Keratinocyte (primary cell): ENCODE data around the gene CCDC69. TPM values are rescaled to one million over a fixed set of nuclear protein-coding genes. Genes with fewer than 3 reads are reported as not detected.

ENCODE experiments used
- DNase-seq: peaks from one replicate; pipeline ENCODE4 v3.0.0-alpha.2; 2011; ENCODE audit warnings: low read depth, missing footprints, low spot score
- FAIRE-seq: peaks from 2 replicates; lab custom pipeline; 2011; peaks lifted over from hg19 to GRCh38; lab: Jason Lieb, UNC
- H2AFZ ChIP-seq: 2 replicates; pipeline ENCODE4 v1.6.0; 2012; ENCODE audit warnings: low read length, control low read depth, inconsistent platforms; ENCODE audit not compliant: control insufficient read depth
- H3K27ac ChIP-seq: 2 replicates; pipeline ENCODE4 v1.5.1; 2011; ENCODE audit warnings: low read length; ENCODE audit not compliant: control insufficient read depth, insufficient read depth
- H3K27me3 ChIP-seq: 3 replicates; pipeline ENCODE4 v1.6.0; 2011; ENCODE audit warnings: low read length; ENCODE audit not compliant: control insufficient read depth, insufficient read depth; ENCODE audit errors: extremely low read depth
- H3K36me3 ChIP-seq, 2 experiments: 2 replicates in 1 of 2; 3 replicates in 1 of 2; pipeline ENCODE4 v1.5.1; 2011; ENCODE audit warnings: low read length in 2 of 2, mild to moderate bottlenecking in 1 of 2; ENCODE audit not compliant: control insufficient read depth in 2 of 2, insufficient read depth in 2 of 2; ENCODE audit errors: extremely low read depth in 1 of 2
- H3K4me1 ChIP-seq: 3 replicates; pipeline ENCODE4 v1.5.1; 2011; ENCODE audit warnings: low read length; ENCODE audit not compliant: control insufficient read depth, insufficient read depth; ENCODE audit errors: extremely low read depth
- H3K4me2 ChIP-seq: 3 replicates; pipeline ENCODE4 v1.6.0; 2011; ENCODE audit warnings: low read depth, low read length; ENCODE audit not compliant: control insufficient read depth, insufficient read depth; ENCODE audit errors: extremely low read depth
- H3K4me3 ChIP-seq, 3 experiments: fragments of 200-600 bp in 1 of 3; sonication (generic) in 1 of 3; 2 replicates in 2 of 3; 3 replicates in 1 of 3; pipeline ENCODE4 v1.5.1; 2011 to 2016; ENCODE audit warnings: low read length in 3 of 3, mild to moderate bottlenecking in 3 of 3, control low read depth in 2 of 3, inconsistent platforms in 1 of 3, low read depth in 1 of 3, mixed read lengths in 1 of 3, mixed run types in 1 of 3, moderate library complexity in 1 of 3; ENCODE audit not compliant: control insufficient read depth in 2 of 3, insufficient read depth in 2 of 3; ENCODE audit errors: extremely low read depth in 1 of 3
- H3K79me2 ChIP-seq: 2 replicates; pipeline ENCODE4 v1.6.0; 2012; ENCODE audit warnings: low read length; ENCODE audit not compliant: control insufficient read depth, insufficient read depth
- H3K9ac ChIP-seq: 3 replicates; pipeline ENCODE4 v1.6.0; 2011; ENCODE audit warnings: low read length; ENCODE audit not compliant: control insufficient read depth, insufficient read depth; ENCODE audit errors: extremely low read depth
- H3K9me1 ChIP-seq: 3 replicates; pipeline ENCODE4 v1.6.0; 2011; ENCODE audit warnings: low read length; ENCODE audit not compliant: control insufficient read depth, insufficient read depth; ENCODE audit errors: extremely low read depth
- H3K9me3 ChIP-seq: 2 replicates; pipeline ENCODE4 v1.5.1; 2012; ENCODE audit warnings: low read depth, low read length; ENCODE audit not compliant: control insufficient read depth
- H4K20me1 ChIP-seq: 3 replicates; pipeline ENCODE4 v1.6.0; 2011; ENCODE audit warnings: low read length; ENCODE audit not compliant: control insufficient read depth, insufficient read depth; ENCODE audit errors: extremely low read depth
- EZH2 ChIP-seq: IDR thresholded peaks from one replicate; pipeline ENCODE4 v1.6.1; 2012; ENCODE audit warnings: inconsistent platforms, mild to moderate bottlenecking, low read length, moderate library complexity
- dilution Hi-C: fragments of 300-500 bp; cut with MboI; formaldehyde crosslinking; loops from one replicate; pipeline ENCODE4 v1.7.0; 2020; ENCODE audit warnings: low sequenced_read_pairs; ENCODE audit not compliant: extremely low pct_ligation_motif_present
- polyA plus RNA-seq, 5 experiments: library from polyadenylated mRNA; depleted of rRNA in 3 of 5; stranded (reverse) in 3 of 5; stranded (forward) in 1 of 5; unstranded in 1 of 5; fragments of >200 nt; gene quantifications; 1 replicate in 1 of 5; 2 replicates in 3 of 5; 3 replicates in 1 of 5; pipeline versions ENCODE4 v1.2.1 to v1.2.3, GENCODE V29; 2011 to 2012; ENCODE audit warnings: missing spikeins in 2 of 5, low read depth in 1 of 5, low replicate concordance in 1 of 5
- TF ChIP-seq, protein P1 (sequence below), 3 experiments: IDR thresholded peaks in 1 of 3; conservative IDR thresholded peaks in 1 of 3; optimal IDR thresholded peaks in 1 of 3; 2 replicates in 2 of 3; 3 replicates in 1 of 3; pipeline versions ENCODE3 to v1.5.1; 2011; ENCODE audit warnings: low read length in 3 of 3, mild to moderate bottlenecking in 3 of 3, moderate library complexity in 2 of 3, control low read depth in 1 of 3, inconsistent platforms in 1 of 3; ENCODE audit not compliant: insufficient read depth in 2 of 3; ENCODE audit errors: extremely low read depth in 1 of 3

CCDC69 gene
- polyA plus RNA-seq, 1 donor (not counting 4 experiments of a cell fraction or from before 2014, with no cell fraction given), result 4.1 TPM

GRCh38 chr5:151258201-151258611 is 34.3 kb upstream of the CCDC69 start:
- no peak for DNase-seq
- peaks cover 60% of the 10 kb centered on the region for H3K79me2 ChIP-seq
- FAIRE-seq, result no peak
- H3K9ac ChIP-seq, result peak overlapping the region; percentile 3
- H3K27me3 ChIP-seq, result no peaks in the 10 kb centered on the region
- H3K4me2 ChIP-seq, result peak overlapping the region; percentile 82
- H3K9me3 ChIP-seq, result no peaks in the 10 kb centered on the region
- H3K36me3 ChIP-seq, result peaks cover 0 to 8% of the 10 kb centered on the region in 2 experiments
- H2AFZ ChIP-seq, result no peak overlapping the region
- dilution Hi-C loops, result no loop called here
- no peaks in the 10 kb centered on the region for H4K20me1 ChIP-seq
- H3K4me1 ChIP-seq, result peaks cover 46% of the 10 kb centered on the region
- no peaks in the 10 kb centered on the region for H3K9me1 ChIP-seq
- peak overlapping the region; percentile 3 to 9 (median 5) for H3K4me3 ChIP-seq
- peak overlapping the region; percentile 80 for H3K27ac ChIP-seq
- TF ChIP-seq EZH2, result no peak
- TF ChIP-seq, protein P1, sequence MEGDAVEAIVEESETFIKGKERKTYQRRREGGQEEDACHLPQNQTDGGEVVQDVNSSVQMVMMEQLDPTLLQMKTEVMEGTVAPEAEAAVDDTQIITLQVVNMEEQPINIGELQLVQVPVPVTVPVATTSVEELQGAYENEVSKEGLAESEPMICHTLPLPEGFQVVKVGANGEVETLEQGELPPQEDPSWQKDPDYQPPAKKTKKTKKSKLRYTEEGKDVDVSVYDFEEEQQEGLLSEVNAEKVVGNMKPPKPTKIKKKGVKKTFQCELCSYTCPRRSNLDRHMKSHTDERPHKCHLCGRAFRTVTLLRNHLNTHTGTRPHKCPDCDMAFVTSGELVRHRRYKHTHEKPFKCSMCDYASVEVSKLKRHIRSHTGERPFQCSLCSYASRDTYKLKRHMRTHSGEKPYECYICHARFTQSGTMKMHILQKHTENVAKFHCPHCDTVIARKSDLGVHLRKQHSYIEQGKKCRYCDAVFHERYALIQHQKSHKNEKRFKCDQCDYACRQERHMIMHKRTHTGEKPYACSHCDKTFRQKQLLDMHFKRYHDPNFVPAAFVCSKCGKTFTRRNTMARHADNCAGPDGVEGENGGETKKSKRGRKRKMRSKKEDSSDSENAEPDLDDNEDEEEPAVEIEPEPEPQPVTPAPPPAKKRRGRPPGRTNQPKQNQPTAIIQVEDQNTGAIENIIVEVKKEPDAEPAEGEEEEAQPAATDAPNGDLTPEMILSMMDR (optimal IDR thresholded peaks at IDR 0.05 in 1 of 3, IDR thresholded peaks at IDR 0.05 in 1 of 3, conservative IDR thresholded peaks at IDR 0.05 in 1 of 3; ENCODE audit: extremely low read depth in 1 of 3, insufficient read depth in 2 of 3, low read length in 3 of 3), result no peak

- FAIRE-seq (peak; percentile 96), DNase-seq (peak; percentile 66)
- H3K4me2 ChIP-seq, result peak overlapping the region; percentile 82
- no peak overlapping the region for H2AFZ ChIP-seq
- peaks cover 46% of the 10 kb centered on the region for H3K4me1 ChIP-seq
- peaks cover 0 to 7% of the 10 kb centered on the region in 2 experiments for H3K36me3 ChIP-seq
- no peak for TF ChIP-seq EZH2
- TF ChIP-seq, protein P1 (optimal IDR thresholded peaks at IDR 0.05 in 1 of 3, IDR thresholded peaks at IDR 0.05 in 1 of 3, conservative IDR thresholded peaks at IDR 0.05 in 1 of 3; ENCODE audit: extremely low read depth in 1 of 3, insufficient read depth in 2 of 3, low read length in 3 of 3), result no peak
- peaks cover 62% of the 10 kb centered on the region for H3K79me2 ChIP-seq
- no peaks in the 10 kb centered on the region for H3K27me3 ChIP-seq
- peak overlapping the region in 2 of 3 experiments; percentile 9 to 31 for H3K4me3 ChIP-seq
- no peaks in the 10 kb centered on the region for H4K20me1 ChIP-seq
- no peaks in the 10 kb centered on the region for H3K9me1 ChIP-seq
- peak overlapping the region; percentile 45 for H3K9ac ChIP-seq
- no peaks in the 10 kb centered on the region for H3K9me3 ChIP-seq
- dilution Hi-C loops, result no loop called here
- peak overlapping the region; percentile 80 for H3K27ac ChIP-seq
These were observed 33.9 kb upstream of the CCDC69 start for GRCh38 chr5:151257731-151258181.
